ENCODE data around the gene KCNS1.
A peak's percentile ranks its signal among the peaks of the same experiment; 100 is the strongest.

Gene KCNS1

GRCh38 chr20:45104786-45105185, 3.9 kb upstream of the KCNS1 start:
- no peak for DNase-seq

GRCh38 chr20:45103072-45103471, 2.1 kb upstream of the KCNS1 start:
- DNase-seq, result no peak

GRCh38 chr20:45101333-45101850, 465 bp upstream of the KCNS1 start:
- DNase-seq, result no peak

GRCh38 chr20:45098103-45098773, 2.7 kb downstream of the KCNS1 start:
- DNase-seq, result no peak

GRCh38 chr20:45097485-45098102, 3.3 kb downstream of the KCNS1 start:
- no peak for DNase-seq

- no peak for DNase-seq
These were observed 4.1 kb downstream of the KCNS1 start for GRCh38 chr20:45096781-45097180.

GRCh38 chr20:45095805-45096238, 5.1 kb downstream of the KCNS1 start:
- DNase-seq, result peak; percentile 25

GRCh38 chr20:45094864-45095574, 5.9 kb downstream of the KCNS1 start:
- no peak for DNase-seq

GRCh38 chr20:45094201-45094600, 6.7 kb downstream of the KCNS1 start:
- DNase-seq, result no peak

GRCh38 chr20:45092898-45093297, 8.0 kb downstream of the KCNS1 start:
- no peak for DNase-seq

- no peak for DNase-seq
These were observed 9.6 kb downstream of the KCNS1 start for GRCh38 chr20:45091366-45091765.

- DNase-seq, result no peak
These were observed 10.4 kb downstream of the KCNS1 start for GRCh38 chr20:45090481-45090880.

- no peak for DNase-seq
These were observed 12.7 kb downstream of the KCNS1 start for GRCh38 chr20:45088247-45088646.

- DNase-seq, result no peak
These were observed 13.1 kb downstream of the KCNS1 start for GRCh38 chr20:45087814-45088213.

- no peak for DNase-seq
These were observed 13.7 kb downstream of the KCNS1 start for GRCh38 chr20:45087097-45087790.

GRCh38 chr20:45085867-45086266, 15.1 kb downstream of the KCNS1 start:
- DNase-seq, result no peak

- no peak for DNase-seq
These were observed 15.6 kb downstream of the KCNS1 start for GRCh38 chr20:45085289-45085688.

- DNase-seq, result no peak
These were observed 17.8 kb downstream of the KCNS1 start for GRCh38 chr20:45083127-45083526.

- DNase-seq, result no peak
These were observed 18.5 kb downstream of the KCNS1 start for GRCh38 chr20:45082468-45082867.

GRCh38 chr20:45080867-45081624, 19.9 kb downstream of the KCNS1 start:
- no peak for DNase-seq

- no peak for DNase-seq
These were observed 23.4 kb downstream of the KCNS1 start for GRCh38 chr20:45077559-45077958.

GRCh38 chr20:45073221-45073620, 27.7 kb downstream of the KCNS1 start:
- DNase-seq, result no peak

GRCh38 chr20:45072066-45072465, 28.9 kb downstream of the KCNS1 start:
- DNase-seq, result no peak

Measured in activated effector memory CD4-positive, alpha-beta T cell treated with Interleukin-2 at 50 U/mL for 16 hours (primary cell).